Measurements from ENCODE around the gene RAP1GAP.

GRCh38 chr1:21661886-21662285 lies 7.3 kb downstream of the RAP1GAP start:
- TF ChIP-seq EGR1 (IDR thresholded peaks at IDR 0.05; ENCODE audit: low read depth in 2 of 2) (no peak), REST (IDR thresholded peaks at IDR 0.05) (no peak)

All from liver (tissue), 2 donors.